Islet precursor cell (in vitro differentiated cells): ENCODE data around the gene FMN1.
A peak's percentile ranks its signal among the peaks of the same experiment; 100 is the strongest.

Experiments used
- DNase-seq: peaks from one replicate; pipeline ENCODE4 v3.0.0-alpha.2; 2018

The FMN1 gene

DNA sequence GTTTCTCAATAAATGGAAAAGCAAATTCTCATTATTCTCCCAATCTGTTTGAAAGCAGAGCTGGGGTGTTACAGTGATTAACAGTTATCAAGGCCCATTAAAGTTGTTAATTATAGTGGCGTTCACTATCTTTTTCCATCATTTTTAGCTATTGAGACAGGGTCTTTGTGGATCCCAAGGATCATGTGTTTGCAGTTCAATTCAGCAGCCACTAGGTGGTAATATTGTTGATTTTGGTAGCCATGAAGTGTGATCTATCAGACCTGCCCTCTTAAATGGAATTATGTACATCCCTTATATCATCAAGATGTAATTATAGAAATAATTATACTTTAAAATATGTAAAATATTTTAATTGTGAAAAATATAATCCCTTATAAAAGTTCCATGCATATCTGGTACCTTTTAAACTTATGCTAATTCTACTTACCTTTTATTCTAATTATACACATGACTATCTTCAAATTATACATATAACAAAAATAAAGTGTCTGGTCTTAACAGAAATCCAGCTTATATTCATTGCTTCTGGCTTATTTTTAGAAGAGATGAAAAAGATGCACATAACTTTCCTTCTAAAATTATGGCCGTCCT lies 350.3 kb downstream of the FMN1 start:
- DNase-seq: no peak

DNA sequence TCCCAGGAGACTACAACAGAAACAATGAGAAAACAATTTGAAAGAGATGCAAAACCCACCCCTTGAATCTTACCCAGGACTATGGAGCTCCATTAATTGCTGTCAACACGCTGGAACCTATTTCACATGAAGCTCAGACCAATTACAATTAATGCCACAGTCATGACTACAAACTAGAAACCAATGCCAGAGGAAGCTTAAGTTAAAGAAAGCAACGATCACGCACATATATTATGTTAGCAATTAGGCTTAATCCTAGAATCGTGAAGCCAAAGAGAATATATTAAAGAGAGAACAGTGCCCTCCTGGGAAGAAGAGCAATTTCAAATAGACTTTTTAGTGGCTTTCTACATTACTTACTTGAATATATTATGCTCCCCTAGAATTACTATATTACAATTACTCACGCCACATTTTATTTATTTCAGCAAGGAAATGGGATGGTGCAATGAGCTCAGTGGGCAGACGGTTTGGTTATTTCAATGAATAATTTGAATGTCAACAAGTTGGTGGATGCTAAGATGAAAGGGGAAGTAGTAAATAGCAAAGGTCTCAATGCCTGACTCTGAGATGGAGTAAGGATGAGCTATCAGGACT lies 351.2 kb downstream of the FMN1 start:
- DNase-seq: no peak

DNA sequence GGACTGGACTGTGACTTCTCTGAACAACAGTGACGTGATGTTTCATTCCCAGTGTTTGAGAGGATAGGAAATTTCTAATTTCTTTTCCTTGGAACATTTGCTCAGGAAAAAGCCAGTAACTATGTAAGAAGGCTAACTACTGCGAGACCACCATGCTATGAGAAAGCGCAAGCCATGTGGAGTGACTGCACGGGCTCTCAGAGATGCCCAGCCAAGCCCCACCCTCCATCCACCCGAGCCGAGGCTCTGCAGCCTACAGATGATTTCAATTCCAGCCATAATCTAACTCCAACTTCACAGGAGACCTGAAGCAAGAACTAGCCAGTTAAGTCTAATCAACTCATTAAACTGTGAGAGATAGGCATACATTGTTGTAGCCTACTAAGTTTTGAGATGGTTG lies 352.4 kb downstream of the FMN1 start:
- DNase-seq: no peak

DNA sequence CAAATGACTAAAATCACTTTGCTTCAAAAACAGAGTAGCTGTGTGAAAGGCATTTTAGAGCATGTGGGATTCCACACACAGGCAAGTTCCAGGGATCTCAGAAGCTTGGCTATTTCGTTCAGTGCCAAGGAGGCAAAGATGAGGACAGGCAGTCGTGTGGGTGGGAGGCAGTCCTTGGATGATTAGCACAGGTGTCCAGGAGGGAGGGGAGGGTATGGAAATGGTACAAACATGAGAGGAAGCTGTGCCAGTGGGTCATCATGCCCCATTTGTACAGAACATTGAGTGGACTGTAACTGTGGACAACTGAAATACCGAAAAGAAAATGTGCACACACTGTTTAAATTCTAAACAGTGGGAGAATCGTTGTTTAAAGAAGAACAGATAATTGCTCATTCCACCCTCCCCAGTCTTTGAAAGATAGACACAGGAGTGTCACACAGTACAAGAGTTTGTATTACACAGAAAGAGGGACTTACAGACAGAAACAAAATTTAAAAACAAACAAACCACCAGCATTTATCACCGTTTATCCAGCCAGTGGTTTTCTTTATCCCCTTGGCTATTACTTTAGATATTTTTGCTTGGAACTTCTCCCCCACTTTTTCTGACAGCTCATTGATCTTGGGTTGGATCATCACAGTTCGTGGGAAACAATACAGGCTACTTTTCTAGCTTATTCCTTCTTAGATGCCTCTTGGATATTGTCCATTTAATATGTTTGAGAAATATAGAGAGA lies 353.8 kb downstream of the FMN1 start:
- no peak for DNase-seq

DNA sequence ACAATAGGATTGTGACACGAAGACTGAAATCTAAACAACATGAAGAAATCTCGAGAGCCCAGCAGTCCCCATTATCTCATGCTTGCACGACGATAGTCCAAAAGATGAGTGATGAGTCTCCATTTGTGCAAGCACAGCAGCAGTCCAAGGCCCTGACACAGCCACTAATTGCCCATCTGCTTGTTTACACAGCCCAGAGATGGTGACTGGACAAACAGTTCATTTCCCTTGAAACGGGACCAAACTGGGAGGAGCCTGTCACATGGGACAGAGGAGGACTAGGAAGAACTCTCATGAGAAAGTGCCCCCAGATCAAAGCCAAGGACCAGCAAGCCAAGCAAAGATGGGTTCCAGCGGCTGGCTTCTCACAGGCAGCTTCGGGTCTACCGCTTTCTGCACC lies 355.7 kb downstream of the FMN1 start:
- peak; percentile 68 for DNase-seq

DNA sequence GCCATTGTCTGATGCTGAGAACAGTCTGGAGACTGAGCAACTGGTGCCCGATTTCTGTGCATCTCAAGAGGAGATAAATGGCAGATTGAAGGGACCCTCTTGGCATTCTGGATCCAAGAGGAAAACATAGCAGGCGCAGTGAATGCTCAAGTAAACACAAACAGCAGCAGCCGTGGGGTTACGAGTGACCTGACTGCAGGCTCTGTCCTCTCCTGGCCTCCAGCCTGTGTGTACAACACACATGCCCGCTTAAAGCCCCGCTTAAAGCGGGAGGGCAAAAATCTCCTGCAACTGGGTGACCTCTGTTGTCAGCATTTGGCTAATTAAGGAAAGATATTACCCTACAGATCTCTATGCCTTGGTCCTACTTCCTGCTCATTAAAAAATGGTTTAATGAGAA lies 356.2 kb downstream of the FMN1 start:
- DNase-seq: no peak

DNA sequence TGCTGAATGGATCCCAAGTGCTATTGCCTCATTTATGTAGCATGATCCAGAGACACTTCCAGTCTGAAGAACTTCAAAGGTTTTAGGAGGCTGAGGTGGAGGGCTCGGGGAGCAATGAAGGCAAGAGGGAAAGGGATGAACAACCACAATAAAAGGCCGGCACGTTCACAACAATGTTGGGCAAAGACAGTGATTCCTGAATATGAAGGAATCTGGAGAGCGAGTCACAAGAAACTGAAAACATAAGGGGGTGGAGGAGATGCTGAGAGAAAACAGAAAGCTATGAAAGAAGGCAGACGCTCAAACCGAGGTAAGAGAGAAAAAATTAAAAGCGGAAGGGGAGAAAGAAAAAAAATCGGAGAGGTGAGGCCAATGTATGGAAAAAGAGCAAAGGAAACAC lies 356.6 kb downstream of the FMN1 start:
- no peak for DNase-seq

DNA sequence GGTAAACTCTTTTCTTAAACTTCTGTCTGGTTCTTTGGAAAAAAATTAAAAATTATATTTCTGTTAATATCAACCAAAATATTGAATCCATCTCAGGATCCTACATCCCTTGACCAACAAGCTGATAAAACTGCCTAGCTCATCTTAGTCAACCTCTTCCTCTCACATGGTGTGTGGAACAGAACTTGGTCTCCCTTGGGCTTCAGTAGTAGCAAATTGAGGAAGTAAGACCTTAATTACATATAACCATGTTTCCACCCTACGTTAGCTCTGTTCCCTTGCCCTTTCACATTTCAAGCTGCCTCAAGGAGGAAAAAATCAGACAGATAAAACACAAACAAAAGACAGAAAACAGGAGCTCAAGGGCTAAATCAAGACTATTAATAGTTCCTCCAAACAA lies 360.4 kb downstream of the FMN1 start:
- DNase-seq: no peak

DNA sequence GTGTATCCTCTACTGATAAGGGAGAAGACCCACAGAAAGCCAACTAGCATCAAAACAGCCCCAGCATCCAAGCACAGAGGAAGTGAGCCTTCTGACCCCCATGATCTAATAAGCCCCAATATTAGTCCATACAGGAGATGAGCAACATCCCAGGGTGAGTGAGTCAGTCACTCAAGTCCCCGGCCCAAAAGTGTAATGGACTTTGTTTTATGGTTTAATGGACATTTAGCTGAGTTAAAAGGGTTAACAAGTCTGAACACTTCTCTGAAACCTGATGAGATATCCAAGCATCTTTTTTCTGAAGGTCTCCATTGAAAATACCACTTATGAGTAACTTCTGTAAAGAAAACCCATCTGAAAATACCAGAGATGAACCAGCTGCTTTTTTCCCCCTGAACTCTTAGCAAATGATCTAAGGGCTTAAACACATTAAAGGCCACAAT lies 361.1 kb downstream of the FMN1 start:
- no peak for DNase-seq

DNA sequence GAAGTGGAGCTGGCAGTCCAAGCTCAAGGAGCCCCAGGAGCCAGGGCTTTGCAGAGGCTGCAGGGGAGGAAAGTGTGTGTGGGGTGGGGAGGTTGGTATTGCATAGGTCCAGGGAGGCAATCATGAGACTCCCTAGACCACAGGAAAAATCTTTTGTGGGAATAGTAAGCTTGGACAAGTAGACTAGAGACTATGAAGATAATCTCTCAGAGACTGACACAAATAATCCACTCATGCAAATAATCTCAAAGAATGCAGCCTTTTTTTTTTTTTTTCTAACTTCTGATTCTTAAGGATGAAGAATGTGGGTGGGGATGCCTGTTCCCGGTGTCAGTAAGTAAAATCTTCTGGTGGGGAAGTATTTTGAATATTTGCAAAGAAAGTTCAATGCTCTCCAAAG lies 363.0 kb downstream of the FMN1 start:
- no peak for DNase-seq

DNA sequence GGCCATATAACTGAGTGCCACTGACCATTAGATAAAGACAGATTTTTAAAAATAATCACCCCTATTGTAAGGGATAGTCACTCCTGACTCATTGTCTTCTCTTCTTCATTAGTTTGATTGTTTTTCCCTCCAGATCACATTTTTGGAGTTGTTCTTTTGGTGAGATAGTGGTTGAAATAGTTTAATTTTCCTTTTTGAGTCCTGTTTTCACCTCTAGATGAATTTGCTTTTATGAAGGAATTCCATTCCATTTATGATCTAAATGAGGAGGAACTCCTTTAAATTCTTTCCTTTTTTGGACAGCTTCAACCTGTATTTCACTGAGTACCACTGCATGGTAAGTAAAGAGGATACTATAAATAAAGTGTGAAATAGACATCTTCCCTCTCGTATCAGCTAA lies 364.3 kb downstream of the FMN1 start:
- no peak for DNase-seq

DNA sequence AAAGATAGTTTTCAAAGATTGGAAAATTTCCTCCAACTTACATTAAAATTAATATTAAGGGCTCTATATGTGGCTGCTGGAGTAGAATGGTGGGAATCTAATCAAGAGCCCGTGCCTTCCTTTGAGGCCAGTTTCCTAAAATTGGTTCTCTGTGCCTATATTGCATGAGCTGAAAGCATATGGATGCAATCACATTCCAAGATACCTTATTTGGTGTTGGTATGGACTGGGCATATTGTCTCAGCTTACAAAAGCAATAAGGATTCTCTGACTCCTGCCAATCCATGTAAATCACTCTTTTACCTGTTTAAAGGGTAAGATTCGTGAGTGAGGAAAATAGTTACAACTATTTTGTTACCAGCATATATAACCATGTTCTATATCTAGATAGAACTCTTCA lies 365.1 kb downstream of the FMN1 start:
- DNase-seq: no peak

DNA sequence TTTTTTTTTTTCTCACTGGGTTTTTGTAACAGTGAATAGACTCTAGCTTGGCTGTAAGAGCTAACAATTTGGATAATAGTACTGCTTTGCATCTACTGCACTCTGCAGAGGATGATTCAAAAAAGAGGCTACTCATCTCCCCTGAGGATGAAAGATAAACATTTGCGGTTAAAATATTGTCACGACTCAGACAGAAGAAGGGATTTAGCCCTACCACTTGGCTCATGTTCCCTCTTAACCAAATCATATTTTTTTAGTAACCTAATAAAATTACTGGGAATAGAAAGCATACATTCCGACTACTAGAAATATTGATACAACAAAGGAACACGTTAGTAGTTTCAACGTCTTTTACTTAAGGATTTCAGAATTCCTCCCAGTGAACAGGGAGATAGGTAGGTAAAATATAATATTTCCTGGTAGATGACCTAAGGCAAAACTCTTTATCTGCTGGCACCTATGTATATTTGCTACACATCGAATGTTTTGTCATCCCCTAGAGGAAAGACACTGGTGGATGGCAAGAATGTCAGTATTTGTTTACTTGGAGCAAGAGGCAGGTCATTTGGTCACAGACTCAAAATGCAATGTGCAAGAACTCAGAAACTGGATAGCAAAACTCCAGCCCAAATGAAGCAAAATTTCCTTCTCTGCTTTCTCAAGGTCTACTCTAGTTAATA lies 365.9 kb downstream of the FMN1 start:
- DNase-seq: no peak

DNA sequence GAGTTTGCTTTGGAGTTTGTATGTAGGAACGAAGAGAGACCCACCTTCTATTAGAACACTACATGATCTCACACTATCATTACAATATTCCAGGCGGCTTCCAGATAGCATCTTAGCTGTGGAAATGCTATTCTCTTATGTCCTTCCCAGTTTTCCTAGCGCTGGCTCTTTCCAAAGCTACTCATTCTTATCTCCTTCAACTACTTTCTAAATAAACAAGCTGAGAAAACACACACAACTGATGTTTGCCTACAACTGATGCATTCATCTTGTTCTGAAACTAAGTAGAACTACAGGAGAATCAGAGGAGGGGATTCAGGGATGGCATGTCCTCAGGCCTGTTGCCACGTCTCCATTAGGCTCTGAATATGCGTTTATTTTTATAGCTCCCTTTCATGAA lies 367.8 kb downstream of the FMN1 start:
- DNase-seq: no peak

DNA sequence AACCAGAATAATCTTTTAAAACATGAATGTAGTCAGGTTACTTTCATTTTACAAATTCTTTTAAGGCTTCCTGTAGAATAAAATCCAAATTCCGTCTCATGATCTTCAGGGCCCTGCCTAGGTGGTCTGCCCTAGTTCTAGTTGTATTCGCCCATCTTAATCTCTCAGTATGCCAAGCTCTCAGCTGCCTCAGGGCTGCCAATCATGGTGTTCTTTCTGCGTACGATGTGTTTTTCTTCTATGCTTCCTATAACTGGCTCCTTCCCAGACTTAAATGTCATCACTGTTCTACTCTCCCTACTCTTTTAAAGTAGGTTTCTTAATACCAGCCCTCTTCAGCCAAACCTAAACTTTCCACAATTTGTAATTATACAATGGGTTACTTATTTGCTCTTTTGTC lies 369.3 kb downstream of the FMN1 start:
- no peak for DNase-seq

DNA sequence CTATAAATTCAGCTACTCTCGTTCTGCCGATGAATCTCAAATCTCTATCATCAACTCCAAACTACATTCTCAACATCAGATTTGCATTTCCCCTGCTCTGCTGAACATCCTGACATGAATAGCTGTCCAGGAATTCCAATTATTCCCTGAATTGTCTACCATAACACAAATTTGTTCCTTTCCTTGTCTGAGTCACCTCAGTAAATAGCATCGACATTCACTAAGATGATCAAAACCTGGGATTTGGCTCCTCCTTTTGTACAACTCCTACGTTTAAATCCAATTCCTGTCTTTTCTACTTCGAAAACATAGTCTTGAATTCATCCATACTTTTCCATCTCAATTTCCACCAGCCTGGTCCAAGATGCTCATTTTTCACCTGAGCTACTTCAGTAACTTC lies 369.7 kb downstream of the FMN1 start:
- DNase-seq: no peak

DNA sequence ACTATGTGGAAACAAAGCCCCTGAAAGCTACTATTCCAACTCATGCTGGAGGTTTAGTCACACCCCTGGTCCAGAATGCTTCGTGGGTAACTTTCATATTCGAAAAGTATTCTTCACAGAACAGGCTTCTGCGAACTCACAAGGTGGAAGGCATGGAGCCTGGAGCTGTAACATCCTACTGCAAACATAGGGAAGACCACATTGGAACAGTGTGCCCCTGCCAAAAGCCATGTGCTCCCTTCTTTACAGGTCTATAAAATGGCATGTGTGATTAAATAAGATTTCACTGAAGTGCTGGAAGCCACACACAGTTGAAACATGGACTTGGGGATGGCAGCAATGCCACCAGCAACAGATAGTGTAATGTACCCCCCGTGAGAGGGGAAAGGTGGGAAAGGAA lies 370.8 kb downstream of the FMN1 start:
- no peak for DNase-seq

DNA sequence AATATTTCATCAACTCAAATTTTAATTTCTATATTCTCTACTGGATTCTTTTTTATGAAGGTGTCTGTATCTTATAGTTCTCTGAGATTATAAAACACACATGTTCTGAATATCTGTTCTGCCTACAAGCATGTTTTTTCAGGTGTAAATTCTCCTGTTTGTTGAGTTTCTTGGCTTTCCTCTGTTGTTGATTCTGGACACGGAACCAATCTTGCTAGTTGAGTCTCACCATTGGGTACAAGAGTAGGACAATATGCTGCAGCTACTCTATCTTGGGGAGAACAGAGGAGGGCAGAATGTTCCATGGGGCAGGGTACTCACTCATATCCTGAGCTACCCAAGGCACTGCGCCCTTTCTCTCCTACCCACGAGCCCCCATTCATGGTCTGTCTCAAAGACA lies 371.8 kb downstream of the FMN1 start:
- no peak for DNase-seq

DNA sequence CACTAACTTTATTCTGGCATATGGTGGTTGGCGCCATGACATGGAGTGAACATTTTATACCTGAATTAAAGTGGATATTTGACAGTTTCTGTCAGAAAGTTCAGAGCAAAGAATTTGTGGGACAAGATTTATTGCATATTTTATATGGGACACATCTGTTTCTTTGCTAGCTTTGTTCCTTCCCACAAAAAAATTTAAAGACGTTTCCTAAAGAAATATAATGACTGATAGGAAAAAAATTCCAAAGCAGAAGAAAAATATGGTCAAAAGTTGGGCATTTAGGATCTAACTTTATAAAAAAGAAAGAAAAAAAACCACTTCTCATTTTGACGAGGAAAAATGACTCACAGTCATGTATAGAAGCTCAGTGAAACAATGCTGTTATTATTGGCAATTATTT lies 375.1 kb downstream of the FMN1 start:
- DNase-seq: no peak

DNA sequence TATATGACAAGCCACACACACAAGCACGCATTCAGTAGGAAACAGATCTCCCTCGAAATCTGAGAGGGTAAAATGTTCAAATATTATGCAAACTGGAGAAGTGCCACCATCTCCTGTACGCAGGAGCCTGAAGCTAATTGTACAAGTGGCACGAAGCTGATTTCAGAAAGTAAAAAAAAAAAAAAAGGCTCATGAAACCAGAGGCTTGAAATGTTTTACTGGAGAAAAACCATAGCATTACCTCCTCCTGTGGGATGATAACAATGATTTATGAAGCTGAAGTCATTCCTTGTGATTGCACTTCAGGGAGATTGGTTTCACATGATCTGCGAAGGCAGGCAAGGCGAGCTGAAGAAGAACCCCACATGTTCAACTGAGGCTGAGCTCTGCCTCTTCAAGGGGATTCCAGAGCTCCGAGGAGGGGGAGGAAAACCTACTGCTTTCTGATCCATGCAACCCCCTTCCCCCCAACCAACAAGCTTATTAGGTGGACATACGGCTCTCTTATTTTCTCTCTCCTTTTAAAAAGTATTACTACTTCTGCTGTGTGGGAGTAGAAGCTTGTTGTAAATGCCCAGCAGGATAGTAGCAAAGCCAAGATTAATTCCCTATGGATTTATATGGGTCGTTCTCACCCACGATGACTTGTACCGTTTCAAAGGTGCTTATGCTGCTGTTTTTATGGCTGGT lies 375.6 kb downstream of the FMN1 start:
- DNase-seq: no peak

DNA sequence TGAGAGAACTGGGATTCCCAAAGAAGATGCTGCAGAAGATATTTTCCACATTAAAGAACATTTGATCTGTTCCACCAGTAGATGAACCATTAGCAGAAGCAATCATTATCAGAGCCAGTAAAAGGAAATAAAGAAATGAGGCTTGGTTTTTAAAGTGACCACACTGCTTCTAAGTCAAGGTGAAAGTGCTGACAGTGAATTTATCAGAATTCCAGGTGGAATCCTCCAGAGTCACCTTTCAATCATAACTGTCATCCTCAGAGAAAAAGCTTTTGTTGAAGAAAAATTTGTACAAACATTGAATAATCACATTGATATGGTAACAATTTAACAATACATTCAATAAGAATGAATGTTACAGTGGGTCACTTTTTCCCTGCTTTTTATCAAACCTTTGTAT lies 376.9 kb downstream of the FMN1 start:
- no peak for DNase-seq

DNA sequence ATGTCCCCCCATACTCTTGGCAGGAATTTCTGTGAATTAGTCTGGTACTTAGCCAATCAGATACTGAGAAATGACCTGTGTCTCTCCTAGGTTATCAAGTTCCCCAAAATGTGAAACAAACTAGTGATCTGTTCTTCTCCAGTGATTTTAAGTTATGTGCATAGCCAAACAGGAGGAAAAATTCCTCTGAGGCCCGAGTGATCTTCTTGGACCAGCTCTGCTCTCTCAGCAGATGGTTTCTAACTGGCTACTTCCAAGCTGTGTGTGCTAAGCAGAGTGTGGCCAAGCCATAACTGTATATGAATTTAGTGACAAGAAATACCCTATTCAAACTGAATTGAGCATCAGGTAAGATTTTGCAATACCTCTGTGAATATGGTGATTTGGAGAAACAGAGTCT lies 387.2 kb downstream of the FMN1 start:
- DNase-seq: no peak

DNA sequence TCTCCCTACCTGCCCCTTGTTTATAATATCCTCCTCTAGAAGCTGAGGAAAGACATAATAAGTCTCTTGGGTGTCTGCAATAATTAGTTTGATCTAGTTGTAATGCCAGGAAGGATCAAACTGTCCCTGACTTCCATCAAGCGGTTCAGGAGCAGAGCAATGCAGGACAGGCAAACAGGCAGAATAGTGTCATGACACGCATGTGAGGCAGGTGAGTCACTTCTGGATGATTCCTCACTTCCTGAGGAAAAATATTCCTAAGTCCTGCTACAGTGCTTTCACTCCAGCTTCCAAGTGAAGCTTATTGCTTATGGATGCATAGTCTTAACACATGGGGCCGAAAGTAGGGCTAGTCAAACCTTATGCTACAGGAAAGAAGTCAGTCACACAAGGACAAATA lies 390.9 kb downstream of the FMN1 start:
- DNase-seq: no peak
